GM10248 (cell line): ENCODE results near the gene MGLL.

Source experiments
- CTCF ChIA-PET: fragments of 300-600 bp; sonication (Branson Sonifier 250); formaldehyde crosslinking; extraction: SDS; loops from one replicate; lab custom pipeline; 2021; ENCODE audit warnings: antibody characterized with exemption; lab: Yijun Ruan, JAX
- POLR2A ChIA-PET: fragments of 350-650 bp; sonication (Branson Sonifier 250); formaldehyde crosslinking; extraction: SDS; loops from one replicate; lab custom pipeline; 2020; ENCODE audit warnings: antibody characterized with exemption; lab: Yijun Ruan, JAX
- DNase-seq: peaks from one replicate; pipeline ENCODE4 v3.0.0; 2012; ENCODE audit errors: extremely low spot score
- TF ChIP-seq, protein P1 (sequence below): IDR thresholded peaks from 2 replicates; pipeline ENCODE4 v1.5.1; 2012; ENCODE audit warnings: mild to moderate bottlenecking, low read depth; ENCODE audit errors: extremely low read depth, missing control alignments, control extremely low read depth

The MGLL gene

DNA sequence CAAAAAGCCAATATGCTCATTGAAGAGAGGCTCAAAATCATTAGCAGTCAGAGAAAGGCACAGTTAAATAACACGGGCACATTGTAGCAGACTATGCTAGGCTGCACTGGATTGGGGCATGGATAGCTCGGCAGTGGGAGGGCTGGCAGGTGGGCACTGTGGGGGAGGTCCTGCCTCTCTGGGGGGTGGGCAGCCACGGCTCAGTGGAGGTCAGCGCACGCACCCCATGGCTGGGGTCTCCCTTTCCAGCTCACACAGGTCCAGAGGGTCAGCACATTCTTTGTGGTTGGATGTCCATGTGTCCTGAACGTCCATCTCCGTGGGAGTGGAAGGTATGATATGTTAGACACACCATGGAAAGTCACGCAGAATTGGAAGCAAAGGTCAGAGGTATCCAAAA lies 18.4 kb upstream of the MGLL start:
- POLR2A ChIA-PET, result no interaction called here
- TF ChIP-seq, protein P1, sequence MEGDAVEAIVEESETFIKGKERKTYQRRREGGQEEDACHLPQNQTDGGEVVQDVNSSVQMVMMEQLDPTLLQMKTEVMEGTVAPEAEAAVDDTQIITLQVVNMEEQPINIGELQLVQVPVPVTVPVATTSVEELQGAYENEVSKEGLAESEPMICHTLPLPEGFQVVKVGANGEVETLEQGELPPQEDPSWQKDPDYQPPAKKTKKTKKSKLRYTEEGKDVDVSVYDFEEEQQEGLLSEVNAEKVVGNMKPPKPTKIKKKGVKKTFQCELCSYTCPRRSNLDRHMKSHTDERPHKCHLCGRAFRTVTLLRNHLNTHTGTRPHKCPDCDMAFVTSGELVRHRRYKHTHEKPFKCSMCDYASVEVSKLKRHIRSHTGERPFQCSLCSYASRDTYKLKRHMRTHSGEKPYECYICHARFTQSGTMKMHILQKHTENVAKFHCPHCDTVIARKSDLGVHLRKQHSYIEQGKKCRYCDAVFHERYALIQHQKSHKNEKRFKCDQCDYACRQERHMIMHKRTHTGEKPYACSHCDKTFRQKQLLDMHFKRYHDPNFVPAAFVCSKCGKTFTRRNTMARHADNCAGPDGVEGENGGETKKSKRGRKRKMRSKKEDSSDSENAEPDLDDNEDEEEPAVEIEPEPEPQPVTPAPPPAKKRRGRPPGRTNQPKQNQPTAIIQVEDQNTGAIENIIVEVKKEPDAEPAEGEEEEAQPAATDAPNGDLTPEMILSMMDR, result no peak
- CTCF ChIA-PET, result interaction anchor here (0.7 kb wide), 1 partner anchor 74 kb away, joined by 3 read pairs; no protein-coding TSS in a partner anchor
- DNase-seq, result no peak

DNA sequence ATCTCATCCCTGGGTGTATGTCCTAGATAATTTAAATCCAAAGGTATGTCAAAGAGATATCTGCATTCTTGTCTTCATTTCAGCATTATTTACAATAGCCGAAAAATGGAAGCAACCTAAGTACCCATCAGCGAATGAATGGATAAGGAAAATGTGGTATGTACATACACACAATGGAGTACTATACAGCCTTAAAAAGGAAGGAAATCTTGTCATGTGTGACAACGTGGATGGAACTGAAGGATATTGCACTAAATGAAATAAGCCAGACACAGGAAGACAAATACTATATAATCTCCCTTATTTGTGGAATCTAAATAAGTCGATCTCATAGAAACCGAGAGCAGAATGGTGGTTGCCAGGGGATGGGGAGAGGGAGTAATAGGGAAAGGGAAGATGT lies 16.8 kb upstream of the MGLL start:
- POLR2A ChIA-PET, result no interaction called here
- CTCF ChIA-PET, result no interaction called here

DNA sequence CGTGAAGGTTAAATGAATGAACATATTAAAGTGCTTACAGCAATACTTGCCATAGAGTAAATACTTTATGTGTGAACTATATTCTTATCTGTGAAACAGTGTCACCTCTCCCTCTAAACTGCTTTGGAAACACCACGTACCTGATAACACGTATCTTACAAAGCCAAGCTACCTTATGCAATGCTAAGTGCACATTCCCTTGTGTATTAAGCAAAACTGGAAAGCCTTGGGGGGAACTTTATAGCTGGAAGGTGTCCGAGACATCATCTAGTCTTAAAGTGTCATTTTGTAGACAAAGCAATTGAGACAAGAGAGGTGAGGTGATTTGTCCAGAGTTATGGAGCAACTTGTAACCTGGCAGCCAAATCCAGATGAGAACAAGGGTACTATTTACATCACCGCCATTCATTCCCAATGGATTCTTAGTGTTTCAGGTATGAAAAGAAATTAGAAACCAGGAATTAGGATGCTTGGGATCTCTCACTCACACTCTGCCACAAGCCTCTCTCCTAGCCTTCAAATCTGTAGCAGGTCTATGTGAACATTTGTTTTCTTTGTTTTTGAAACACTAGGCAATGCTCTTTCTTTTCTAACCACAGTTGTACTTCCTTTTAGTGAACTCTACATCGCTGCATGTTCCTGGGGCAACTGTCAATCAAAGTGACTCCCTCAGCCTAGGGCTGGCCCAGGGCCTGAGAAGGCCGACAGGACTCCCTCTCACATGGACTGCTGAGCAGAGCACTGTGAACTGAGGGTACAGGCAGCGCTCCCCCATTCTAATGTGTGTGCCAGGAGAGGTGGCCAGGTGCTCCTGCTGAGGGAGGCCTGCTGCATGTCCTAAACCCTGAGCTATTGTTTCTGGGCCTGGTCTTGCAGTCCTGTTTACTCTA lies 13.9 kb upstream of the MGLL start:
- CTCF ChIA-PET, result interaction anchor here (0.8 to 6.8 kb wide), 5 partner anchors 10 to 140 kb away, joined by 3 to 42 read pairs (median 5); partner anchors contain the start of gene MGLL
- DNase-seq, result peak; percentile 87
- TF ChIP-seq, protein P1, result no peak
- POLR2A ChIA-PET, result interaction anchor here (0.6 kb wide), 1 partner anchor 103 kb away, joined by 5 read pairs; no protein-coding TSS in a partner anchor

More for the DNA sequence above, 16.8 kb upstream of the MGLL start:
- no peak for DNase-seq
- TF ChIP-seq, protein P1, result no peak

DNA sequence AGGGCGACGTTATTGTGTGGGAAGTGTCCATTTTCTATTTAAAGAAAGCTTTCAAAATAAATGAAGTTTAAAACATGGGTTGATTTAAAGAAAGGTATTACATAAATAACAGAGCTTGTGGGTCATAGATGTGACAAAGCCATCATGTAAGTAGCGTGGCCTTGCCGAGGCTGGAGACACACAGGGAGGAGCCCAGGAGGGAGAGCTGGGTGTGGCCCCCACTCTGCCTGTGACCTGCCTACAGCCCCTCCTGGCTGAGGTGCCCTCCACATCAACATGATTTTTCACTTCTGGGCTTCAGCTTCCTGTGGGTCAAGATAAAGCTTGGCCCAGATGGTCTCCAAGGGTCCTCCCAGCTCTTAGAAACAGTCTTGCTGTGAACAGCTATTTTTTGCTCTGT lies 12.5 kb upstream of the MGLL start:
- CTCF ChIA-PET, result interaction anchor here (0.9 to 6.8 kb wide), 7 partner anchors 8 to 260 kb away, joined by 3 to 42 read pairs (median 3); partner anchors contain the start of gene MGLL
- POLR2A ChIA-PET, result no interaction called here
- TF ChIP-seq, protein P1, result no peak
- no peak for DNase-seq

DNA sequence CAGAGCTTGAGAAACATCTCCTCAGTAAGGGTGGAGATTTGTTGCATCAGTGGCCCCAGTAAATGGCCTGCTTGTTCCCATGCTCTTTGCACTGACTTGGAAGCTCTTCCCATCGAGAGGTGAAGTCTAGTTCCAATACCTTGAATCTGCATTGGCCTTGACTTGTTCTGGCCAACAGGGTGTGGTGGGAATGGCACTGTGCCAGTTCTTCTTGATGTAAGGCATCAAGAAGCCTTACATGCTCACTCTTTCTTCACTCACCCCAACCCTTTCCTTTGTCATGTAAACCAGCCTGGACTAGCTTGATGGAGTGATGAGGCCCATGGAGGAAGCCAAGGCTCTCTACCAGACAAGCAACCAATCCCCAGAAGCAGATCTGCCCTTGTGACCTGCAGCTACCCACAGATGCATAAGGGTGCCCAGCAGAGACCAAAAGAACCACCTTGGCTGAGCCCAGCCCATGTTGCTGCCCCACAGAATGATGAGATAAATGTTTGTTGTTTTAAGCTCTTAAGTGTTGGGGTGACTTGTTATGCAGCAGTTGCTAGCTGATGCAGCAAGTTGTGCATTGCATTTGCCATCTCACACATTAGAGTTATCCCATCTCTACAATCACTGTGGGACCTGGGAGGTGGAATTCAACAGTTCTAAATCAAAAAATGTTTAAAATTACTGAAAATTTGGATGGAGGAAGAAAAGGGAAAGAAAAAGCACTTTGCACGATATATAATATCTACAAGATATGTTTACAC lies 11.1 kb upstream of the MGLL start:
- TF ChIP-seq, protein P1, result no peak
- ChIA-PET CTCF (interaction anchor here (1.0 to 6.8 kb wide), 4 partner anchors 10 to 244 kb away, joined by 3 to 42 read pairs (median 4); partner anchors contain the start of gene MGLL), POLR2A (no interaction called here)
- no peak for DNase-seq

DNA sequence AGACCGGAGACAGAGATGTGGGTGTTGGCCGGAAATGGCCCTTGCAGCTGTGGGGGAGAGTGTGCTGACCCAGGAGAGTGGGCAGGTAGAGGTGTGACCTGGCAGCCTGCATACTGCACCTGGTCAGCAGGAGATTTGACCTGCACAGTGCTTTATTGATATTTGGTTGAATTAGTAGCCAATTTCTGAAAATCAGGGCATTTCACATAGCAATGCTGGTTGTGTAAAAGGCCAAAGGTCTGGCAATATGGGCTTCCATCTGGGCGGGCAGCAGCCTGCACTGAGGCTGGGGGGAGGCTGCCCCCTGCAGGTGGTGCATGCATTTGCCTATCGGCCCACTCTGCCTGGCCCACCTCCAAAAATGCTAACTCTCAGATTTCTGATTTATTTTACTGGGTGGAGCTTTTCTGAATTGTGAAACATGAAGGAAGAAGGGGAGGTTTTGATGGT lies 9.4 kb upstream of the MGLL start:
- DNase-seq, result no peak
- CTCF ChIA-PET, result interaction anchor here (0.7 to 6.8 kb wide), 6 partner anchors 9 to 105 kb away, joined by 3 to 42 read pairs (median 4); partner anchors contain the start of gene MGLL
- TF ChIP-seq, protein P1, result peak; percentile 21
- POLR2A ChIA-PET, result no interaction called here
